Muscle of arm (tissue), 14 donors: ENCODE data around the gene PPP4R3A. TPM values are rescaled to one million over a fixed set of nuclear protein-coding genes. Genes with fewer than 3 reads are reported as not detected.
A peak's percentile ranks its signal among the peaks of the same experiment; 100 is the strongest.
"Not testable (repeated sequence)": the region's sequence is repeated elsewhere in the genome, so short reads cannot be mapped to it uniquely, and the experiment has no call there.

Experiments
- DNase-seq: peaks from one replicate; pipeline ENCODE4 v3.0.0-alpha.2; 2013
- long read RNA-seq, 11 donors: transcript quantifications; one replicate each; lab custom pipeline, GENCODE V29; 2026
- polyA plus RNA-seq, 12 donors: library from polyadenylated mRNA; unstranded; fragments of 120-200 nt; gene quantifications; one replicate each; pipeline ENCODE4 v1.2.1, GENCODE V29; 2013; ENCODE audit not compliant: insufficient read length in 12 of 12

The PPP4R3A gene
- 100 to 1,000 TPM in 1 of 12 donors, 10 to 100 TPM in 10, not detected in 1; 60.3 to 108 (median 69.8) TPM for polyA plus RNA-seq
- long read RNA-seq, donor 1, partial matches to known transcripts, result 5 of 8 reads
- long read RNA-seq, donor 1, other reads (novel, unspliced or antisense), result 0 of 8 reads
- long read RNA-seq, donor 2, partial matches to known transcripts, result 0 of 3 reads
- long read RNA-seq, donor 2, other reads (novel, unspliced or antisense), result 0 of 3 reads
- long read RNA-seq, donor 3, partial matches to known transcripts, result 0 of 2 reads
- long read RNA-seq, donor 3, other reads (novel, unspliced or antisense), result 0 of 2 reads
- long read RNA-seq, donor 4, full-length matches to known transcripts, result 1 of 1 reads
- long read RNA-seq, donor 4, partial matches to known transcripts, result 0 of 1 reads
- long read RNA-seq, donor 4, other reads (novel, unspliced or antisense), result 0 of 1 reads
- long read RNA-seq, donor 5, partial matches to known transcripts, result 0 of 4 reads
- long read RNA-seq, donor 5, other reads (novel, unspliced or antisense), result 0 of 4 reads
- long read RNA-seq, donor 6, full-length matches to known transcripts, result 6 of 6 reads
- long read RNA-seq, donor 6, partial matches to known transcripts, result 0 of 6 reads
- long read RNA-seq, donor 6, other reads (novel, unspliced or antisense), result 0 of 6 reads
- long read RNA-seq, donor 7, full-length matches to known transcripts, result 5 of 5 reads
- long read RNA-seq, donor 7, partial matches to known transcripts, result 0 of 5 reads
- long read RNA-seq, donor 7, other reads (novel, unspliced or antisense), result 0 of 5 reads
- long read RNA-seq, donor 8, full-length matches to known transcripts, result 4 of 4 reads
- long read RNA-seq, donor 8, partial matches to known transcripts, result 0 of 4 reads
- long read RNA-seq, donor 8, other reads (novel, unspliced or antisense), result 0 of 4 reads
- long read RNA-seq, donor 9, result 0 reads
- long read RNA-seq, donor 10, partial matches to known transcripts, result 0 of 4 reads
- long read RNA-seq, donor 10, other reads (novel, unspliced or antisense), result 0 of 4 reads
- long read RNA-seq, donor 11, full-length matches to known transcripts, result 6 of 6 reads
- long read RNA-seq, donor 11, partial matches to known transcripts, result 0 of 6 reads
- long read RNA-seq, donor 11, other reads (novel, unspliced or antisense), result 0 of 6 reads

DNA sequence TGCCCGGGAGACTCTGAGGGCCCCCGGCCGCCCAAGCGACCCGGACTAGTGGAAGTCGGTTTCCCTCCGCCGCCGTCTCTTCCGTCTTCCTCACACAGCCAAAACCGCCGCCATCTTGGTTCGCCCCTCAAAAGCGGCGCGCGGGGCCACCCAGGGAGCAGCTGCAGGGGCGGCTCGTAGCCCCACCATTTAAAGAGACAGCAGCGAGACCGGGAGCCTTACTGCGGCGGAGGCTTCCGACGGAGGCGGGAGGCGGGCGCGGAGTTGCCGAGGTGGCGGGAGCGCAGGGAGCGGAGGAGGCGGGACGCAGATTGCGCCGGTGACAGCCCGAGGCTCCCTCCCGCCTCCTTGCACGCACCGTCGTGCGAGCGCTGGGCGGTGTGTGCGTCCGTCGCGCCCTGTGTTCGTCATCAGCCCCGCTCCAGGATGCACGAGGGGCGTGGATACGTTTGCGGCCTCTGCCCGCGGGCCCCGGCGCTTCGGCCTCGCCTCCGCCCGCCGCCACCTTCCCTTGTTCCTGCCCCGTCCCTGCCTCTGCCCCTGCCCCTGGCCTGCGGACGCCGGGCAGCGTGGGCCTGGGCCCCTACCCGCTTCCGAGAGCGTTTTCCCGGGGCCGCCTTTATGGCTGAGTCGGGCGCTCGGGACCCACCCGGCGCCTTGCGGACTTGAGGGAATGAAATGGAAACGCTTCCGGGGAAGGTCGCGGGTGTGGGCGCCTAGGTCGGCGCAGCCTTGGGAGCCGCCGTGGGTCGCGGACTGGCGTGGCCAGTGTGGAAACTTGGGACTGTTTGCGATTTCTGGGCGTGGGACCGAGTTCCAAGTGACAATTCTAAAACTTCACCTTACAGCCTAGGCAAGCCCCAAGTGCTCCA is at the start of gene PPP4R3A:
Gene PPP4R3A (minus strand): TSS at position 140 of the 872 bp plus-strand sequence. CDS start 663 bp downstream, outside the sequence.
- peak; percentile 95 for DNase-seq

DNA sequence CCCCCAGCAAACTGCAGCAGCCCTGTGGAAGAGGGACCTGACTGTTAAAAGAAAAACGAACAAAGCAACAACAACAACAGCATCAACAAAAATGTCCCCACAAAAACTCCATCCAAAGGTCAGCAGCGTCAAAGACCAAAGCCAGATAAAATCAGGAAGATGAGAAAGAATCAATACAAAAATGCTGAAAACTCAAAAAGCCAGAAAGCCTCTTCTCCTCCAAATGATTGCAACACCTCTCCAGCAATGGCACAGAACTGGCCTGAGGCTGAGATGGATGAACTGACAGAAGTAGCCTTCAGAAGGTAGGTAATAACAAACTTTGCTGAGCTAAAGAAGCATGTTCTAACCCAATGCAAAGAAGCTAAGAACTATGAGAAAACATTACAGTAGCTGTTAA is 45.4 kb upstream of the PPP4R3A start:
- no peak for DNase-seq

DNA sequence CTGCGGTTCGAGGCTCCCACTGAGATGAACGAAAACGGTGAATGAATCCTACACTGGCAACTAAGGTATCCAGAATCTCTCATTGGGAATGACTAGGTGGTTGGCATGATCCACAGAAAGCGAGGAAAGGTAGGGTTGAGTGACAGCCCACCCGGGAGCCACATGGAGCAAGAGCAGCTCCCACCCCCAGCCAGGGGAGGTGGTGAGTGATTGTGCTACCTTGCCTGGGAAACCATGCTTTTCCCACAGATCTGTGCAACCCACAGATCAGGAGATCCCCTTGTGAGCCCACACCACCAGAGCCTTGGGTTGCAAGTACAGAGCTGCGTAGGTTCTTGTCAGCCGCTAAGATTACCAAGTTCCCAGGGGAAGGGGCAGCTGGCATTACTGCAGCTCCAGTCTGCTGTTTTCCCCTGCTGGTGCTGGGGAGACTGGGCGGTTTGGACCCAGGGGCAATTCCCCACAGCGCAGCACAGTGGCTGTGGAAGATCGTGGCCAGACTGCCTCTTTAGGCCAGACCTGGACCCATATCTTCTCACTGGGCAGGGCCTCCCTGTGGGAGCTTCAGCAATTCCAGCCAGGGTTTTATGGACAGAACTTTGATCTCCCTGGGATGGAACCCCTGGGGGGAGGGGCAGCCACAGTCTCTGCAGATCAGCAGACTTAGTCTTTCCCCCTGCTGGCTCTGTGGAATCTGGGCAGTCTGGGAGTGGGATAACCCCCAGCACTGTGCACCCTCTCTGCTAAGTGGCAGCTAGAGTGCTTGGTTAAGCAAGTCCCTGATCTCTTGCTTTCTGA is 44.6 kb upstream of the PPP4R3A start:
- no peak for DNase-seq

DNA sequence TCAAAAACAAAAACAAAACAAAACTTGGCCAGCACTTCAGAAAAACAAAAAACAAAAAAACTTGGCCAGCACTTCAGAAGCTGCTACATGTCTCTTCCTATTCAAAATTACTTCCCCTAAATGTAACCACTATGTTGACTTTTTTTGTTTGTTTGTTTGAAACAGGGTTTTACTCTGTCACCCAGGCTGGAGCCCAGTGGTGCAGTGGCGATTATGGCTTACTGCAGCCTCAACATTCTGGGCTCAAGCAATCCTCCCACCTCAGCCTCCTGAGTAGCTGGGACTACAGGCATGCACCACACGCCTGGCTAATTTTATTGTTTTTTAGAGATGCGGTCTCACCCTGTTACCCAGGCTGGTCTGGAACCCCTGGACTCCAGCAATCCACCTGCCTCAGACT is 38.0 kb upstream of the PPP4R3A start:
- no peak for DNase-seq

DNA sequence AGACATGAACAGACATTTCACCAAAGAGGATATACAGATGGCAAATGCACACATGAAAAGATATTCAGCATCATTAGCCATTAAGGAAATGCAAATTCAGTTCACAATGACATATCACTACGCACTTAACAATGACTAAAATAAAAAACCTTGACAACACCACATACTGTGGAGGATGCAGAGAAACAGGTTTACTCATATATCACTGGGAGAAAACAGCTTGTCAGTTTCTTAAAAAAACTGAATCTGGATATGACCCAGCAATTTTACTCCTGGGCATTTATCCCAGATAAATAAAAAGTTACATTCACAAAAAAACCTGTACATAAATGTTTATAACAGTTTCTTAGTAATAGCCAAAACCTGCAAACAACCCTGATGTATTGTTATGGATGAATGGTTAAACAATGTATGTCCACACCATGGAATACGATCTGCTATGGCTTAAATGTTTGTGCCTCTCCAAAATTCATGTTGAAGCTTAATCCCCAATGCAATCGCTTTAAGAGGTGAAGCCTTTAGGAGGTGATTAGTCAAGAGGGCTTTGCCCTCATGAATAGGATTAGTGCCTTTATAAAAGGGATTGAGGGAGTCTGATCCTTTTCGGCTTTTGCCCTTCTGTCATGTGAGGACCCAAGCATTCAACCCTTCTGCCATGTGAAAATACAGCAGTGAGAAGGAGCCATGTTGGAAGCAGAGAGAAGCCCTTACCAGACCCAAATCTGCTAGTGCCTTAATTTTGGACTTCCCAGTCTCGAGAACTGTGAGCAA is 36.0 kb upstream of the PPP4R3A start:
- no peak for DNase-seq

DNA sequence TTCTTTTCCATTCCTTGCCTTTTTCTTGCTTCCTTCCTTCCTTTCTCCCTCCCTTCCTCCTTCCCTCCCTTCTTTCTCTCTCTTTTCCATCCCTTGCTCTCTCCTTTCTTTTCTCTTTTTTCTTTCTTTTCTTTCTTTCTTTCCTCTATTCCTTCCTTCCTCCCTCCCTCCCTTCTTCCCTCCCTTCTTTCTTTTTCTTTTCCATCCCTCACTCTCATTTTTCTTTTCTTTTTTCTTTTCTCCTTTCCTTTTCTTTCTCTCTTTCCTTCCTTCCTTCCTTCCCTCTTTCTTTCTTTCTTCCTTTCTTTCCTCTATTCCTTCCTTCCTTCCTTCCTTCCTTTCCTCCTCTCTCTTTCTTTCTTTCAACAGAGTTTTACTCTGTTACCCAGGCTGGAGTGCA is 35.1 kb upstream of the PPP4R3A start:
- DNase-seq, result no peak

DNA sequence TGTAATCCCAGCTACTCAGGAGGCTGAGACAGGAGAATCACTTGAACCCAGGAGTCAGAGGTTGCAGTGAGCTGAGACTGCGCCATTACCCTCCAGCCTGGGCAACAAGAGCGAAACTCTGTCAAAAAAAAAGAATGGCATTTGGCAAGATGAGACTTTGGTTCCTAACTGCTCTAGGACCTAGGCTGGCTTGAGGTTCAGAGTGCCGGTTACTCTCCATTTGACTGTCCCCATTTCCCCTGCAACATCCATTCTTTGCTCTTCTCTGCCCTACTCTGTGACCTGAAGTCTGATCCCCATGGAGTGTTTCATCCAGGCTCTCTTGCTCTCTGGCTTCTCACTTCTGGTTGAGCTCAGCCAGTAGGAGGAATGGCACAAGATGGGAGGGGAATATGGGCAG is 26.2 kb upstream of the PPP4R3A start:
- no peak for DNase-seq

DNA sequence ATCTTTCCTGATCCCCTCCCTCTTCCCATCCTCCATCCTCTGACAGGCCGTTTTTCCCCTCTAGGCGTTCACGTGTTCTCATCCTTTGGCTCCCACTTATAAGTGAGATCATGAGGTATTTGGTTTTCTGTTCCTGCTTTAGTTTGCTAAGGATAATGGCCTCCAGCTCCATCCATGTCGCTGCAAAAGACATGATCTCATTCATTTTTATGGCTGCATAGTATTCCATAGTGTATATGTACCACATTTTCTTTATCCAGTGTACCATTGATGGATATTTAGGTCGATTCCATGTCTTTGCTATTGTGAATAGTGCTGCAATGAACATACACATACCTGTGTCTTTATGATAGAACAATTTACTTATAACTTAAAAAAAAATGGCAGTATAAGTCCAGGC is 23.9 kb upstream of the PPP4R3A start:
- not testable (repeated sequence) for DNase-seq

DNA sequence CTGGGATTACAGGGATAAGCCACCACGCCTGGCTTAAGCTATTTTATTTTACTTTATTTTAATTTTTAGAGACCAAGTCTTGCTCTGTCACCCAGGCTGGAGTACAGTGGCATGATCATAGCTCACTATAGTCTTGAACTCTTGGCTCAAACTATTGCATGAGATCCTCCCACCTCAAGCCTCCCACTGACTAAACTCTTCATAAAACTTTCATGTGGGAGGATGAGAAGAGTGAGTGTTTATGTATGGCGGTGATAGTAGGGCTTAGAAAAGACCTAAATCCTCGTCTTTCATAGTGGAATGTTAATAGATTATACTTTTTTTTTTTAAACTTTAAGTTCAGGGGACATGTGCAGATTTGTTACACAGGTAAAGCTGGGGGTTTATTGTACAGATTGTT is 23.5 kb upstream of the PPP4R3A start:
- DNase-seq, result no peak

DNA sequence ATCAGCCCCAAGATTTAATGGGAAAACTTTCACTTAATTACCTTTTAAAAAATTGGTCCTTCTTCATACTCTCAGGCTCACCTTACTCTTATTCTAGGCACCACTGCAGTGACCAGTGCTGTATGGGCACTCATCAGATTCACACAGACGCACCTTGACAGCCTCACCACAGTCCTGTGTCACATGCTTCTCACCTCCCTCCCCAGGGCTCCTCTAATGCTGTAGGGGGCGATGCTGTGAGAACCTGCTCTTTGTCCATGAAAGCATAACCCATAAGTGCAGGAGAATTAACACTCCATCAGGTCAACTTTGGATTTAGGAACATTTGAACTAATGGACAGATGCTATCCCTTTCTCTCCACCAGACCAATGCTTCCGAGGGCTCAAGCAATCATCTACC is 13.9 kb upstream of the PPP4R3A start:
- no peak for DNase-seq

DNA sequence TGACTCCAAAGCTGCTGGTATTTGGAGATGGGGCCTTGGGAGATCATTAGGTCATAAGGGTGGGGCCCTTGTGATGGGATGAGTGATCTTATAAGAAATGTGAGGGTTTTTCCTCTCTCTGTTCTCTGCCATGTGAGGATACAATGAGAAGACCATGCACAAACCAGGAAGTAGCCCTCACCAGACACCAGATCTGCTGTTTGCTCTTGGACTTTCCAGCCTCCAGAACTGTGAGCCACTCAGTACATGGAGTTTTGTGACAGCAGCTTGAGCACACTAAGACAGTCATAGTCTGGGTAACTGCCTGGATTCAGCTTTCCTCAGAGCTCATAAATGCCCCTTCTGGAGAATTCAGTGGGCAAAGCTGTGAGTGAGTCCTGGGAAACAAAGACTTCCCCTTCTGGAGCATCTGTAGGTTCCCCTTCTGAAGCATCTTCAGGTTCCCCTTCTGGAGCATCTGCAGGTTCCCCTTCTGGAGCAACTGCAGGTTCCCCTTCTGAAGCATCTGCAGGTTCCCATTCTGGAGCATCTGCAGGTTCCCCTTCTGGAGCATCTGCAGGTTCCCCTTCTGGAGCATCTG is 11.0 kb upstream of the PPP4R3A start:
- no peak for DNase-seq

DNA sequence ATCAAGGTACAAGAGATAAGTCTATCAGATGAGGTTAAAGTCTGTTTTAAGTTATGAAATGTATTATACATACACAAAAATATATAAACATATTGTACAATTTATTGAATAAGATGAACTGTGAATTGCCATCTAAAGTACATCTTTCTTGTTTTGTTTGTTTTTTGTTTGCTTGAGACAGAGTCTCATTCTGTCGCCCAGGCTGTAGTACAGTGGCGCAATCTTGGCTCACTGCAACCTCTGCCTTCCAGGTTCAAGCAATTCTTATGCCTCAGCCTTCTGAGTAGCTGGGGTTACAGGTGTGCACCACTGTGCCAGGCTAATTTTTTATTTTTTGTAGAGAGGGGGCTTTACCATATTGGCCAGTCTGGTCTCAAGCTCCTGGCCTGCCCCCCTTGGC is 10.0 kb upstream of the PPP4R3A start:
- DNase-seq, result no peak

DNA sequence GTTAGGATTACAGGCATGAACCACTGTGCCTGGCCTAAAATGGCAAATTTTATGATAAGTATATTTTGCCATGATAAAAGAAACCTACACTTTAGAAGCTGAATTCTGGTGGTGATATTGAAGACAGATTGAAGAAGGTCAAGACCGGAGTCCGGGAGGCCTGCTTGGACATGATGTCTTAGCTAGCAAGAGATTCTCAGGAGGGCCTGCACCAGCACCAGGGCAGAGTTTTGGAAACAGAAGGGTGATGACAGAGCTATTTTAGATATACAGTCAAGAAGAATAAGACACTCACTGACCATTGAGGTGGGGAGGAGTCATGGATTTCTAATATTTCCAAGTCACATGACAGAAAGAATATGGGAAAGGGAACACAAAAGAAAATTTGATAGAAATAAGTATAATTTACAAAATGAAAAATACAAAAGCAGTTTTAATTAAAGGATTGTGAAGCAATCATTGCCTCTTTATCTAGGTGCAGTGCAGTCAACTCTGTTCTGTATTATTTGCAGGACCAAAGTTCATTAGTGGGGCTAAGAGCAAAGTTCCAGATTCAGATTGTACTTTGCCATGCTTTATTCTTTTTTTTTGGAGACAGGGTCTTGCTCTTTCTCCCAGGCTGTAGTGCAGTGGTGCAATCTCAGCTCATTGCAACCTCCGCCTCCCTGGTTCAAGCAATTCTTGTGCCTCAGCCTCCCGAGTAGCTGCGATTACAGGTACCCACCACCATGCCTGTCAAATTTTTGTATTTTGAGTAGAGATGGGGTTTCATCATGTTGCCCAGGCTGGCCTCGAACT is 9.3 kb upstream of the PPP4R3A start:
- DNase-seq, result no peak

DNA sequence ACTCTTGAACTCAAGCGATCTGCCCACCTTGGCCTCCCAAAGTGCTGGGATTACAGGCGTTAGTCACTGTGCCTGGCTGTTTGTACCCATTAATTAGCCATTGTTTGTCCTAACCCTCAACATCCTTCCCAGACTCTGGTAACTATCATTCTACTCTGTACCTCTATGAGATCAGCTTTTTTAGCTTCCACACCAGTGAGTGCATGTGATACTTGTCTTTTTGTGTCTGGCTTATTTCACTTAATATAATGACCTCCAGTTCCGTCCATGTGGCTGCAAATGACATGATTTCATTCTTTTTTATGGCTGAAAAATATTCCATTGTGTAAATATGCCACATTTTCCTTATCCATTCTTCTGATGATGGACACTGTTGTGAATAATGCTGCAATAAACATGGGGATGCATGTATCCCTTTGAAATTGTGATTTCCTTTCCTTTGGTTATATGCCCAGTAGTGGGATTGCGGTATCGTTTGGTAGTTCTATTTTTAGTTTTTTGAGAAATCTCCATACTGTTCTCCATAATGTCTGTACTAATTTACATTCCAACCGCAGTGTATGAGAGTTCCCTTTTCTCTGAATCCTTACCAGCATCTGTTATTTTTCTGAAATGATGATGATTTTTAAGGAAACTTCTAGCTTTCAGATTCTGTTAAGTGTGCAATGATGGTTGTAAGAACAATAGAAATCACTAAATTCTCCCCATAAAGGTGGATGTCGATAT is 6.7 kb upstream of the PPP4R3A start:
- no peak for DNase-seq

DNA sequence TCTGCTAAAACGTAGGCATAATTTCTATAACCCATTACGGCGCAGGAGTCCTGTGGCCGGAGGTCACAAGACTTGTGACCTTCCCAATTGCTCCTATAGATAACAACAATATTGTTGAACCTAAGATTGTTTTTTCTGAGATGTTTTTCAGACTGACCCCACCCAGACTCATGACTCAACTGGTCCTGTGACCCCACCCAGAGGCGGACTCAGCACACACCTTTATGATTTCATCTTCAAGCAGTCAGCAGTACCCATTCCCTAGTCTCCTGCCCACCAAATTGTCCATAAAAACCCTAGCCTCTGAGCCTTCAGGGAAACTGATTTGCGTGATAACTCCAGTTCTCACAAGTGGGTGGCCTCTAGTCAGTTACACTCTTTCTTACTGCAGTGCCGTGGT is 5.9 kb upstream of the PPP4R3A start:
- DNase-seq, result no peak

DNA sequence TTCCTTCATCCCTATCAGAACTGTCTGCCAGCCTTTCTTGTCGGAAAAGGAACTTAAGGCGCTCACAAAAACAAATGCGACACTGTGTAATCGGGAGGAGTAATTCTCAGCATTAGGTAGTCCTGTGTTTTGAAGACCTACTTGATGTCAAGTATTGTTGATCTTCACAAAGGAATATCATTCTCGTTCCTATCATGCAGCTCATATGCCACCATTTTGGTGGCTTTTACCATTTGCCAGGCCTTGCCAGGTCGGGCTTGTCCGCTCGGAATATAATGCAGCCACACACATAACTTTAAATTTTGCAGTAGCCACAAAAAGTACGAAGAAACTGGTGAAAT is 903 bp upstream of the PPP4R3A start:
- DNase-seq, result no peak

DNA sequence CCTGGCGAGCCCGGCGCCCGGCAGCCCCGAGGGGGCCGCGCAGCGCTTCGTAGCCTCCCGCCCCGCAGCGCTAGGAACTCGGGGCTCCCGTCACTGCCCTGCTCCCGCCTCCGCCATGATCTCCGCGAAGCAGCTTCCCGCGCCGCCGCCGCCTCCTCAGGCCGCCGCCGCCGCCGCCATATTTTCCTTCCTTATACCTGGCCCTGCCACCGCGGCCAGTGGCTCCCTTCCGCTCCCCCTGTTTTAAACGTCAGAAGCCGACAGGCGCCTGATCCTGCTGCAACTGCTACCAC is 286 bp downstream of the PPP4R3A start:
- DNase-seq, result no peak
